H1 (cell line): ENCODE measurements around the gene TRAF3. TPM values are rescaled to one million over a fixed set of nuclear protein-coding genes. Genes with fewer than 3 reads are reported as not detected.

Experiments
- CTCF ChIA-PET: fragments of 300-600 bp; sonication (Branson Sonifier 250); formaldehyde crosslinking; loops from one replicate; lab custom pipeline; 2021; ENCODE audit not compliant: partially characterized antibody; lab: Charles Lee
- POLR2A ChIA-PET: fragments of 300-600 bp; sonication (Branson Sonifier 250); formaldehyde crosslinking; loops from one replicate; lab custom pipeline; 2021; ENCODE audit warnings: inconsistent platforms; ENCODE audit not compliant: partially characterized antibody; lab: Charles Lee
- DNase-seq, 2 experiments: peaks; one replicate each; pipeline versions ENCODE4 v3.0.0 to v3.0.0-alpha.2; 2010 to 2022; ENCODE audit warnings: low spot score in 2 of 2, low read depth in 1 of 2, mixed read lengths in 1 of 2
- FAIRE-seq: peaks from 2 replicates; lab custom pipeline; 2011; peaks lifted over from hg19 to GRCh38; lab: Jason Lieb, UNC
- H2AFZ ChIP-seq: 2 replicates; pipeline ENCODE4 v1.8.1; 2012; ENCODE audit warnings: low read length, inconsistent platforms
- H2AK5ac ChIP-seq: 2 replicates; pipeline ENCODE4 v1.6.1; 2013; ENCODE audit warnings: low read depth, low read length
- H2BK120ac ChIP-seq: replicated peaks from 2 replicates; pipeline ENCODE3; 2013; ENCODE audit warnings: low read depth, low read length, inconsistent platforms
- H2BK12ac ChIP-seq: 2 replicates; pipeline ENCODE4 v1.6.1; 2013; ENCODE audit warnings: low read depth, low read length
- H2BK15ac ChIP-seq: 2 replicates; pipeline ENCODE4 v1.6.1; 2013; ENCODE audit warnings: low read length
- H2BK20ac ChIP-seq: 2 replicates; pipeline ENCODE4 v1.6.1; 2013; ENCODE audit warnings: low read length
- H2BK5ac ChIP-seq: 2 replicates; pipeline ENCODE4 v1.6.1; 2013; ENCODE audit warnings: low read depth, low read length
- H3K14ac ChIP-seq: 2 replicates; pipeline ENCODE4 v1.6.1; 2013; ENCODE audit warnings: inconsistent platforms; ENCODE audit not compliant: insufficient read length
- H3K18ac ChIP-seq: 2 replicates; pipeline ENCODE4 v1.6.1; 2013; ENCODE audit warnings: low read length; ENCODE audit errors: extremely low read depth
- H3K23ac ChIP-seq: 2 replicates; pipeline ENCODE4 v1.6.1; 2013; ENCODE audit warnings: inconsistent platforms; ENCODE audit not compliant: insufficient read length
- H3K23me2 ChIP-seq: 2 replicates; pipeline ENCODE4 v1.6.1; 2013; ENCODE audit warnings: low read depth, low read length
- H3K27ac ChIP-seq: 2 replicates; pipeline ENCODE4 v1.6.1; 2011; ENCODE audit warnings: low read depth, low read length, inconsistent platforms
- H3K27me3 ChIP-seq, 4 experiments: replicated peaks in 1 of 4; 1 replicate in 1 of 4; 2 replicates in 3 of 4; pipeline versions ENCODE4 v1.6.1 to v1.8.1; 2011 to 2013; ENCODE audit warnings: low read length in 3 of 4, mild to moderate bottlenecking in 3 of 4, inconsistent platforms in 2 of 4, mixed read lengths in 2 of 4, moderate library complexity in 1 of 4; ENCODE audit not compliant: control insufficient read depth in 3 of 4, insufficient read depth in 3 of 4; ENCODE audit errors: extremely low read depth in 1 of 4
- H3K36me3 ChIP-seq, 4 experiments: 2 replicates each; pipeline versions ENCODE4 v1.6.1 to v1.8.1; 2011 to 2013; ENCODE audit warnings: mild to moderate bottlenecking in 4 of 4, low read length in 3 of 4, moderate library complexity in 2 of 4, control low read depth in 1 of 4, inconsistent platforms in 1 of 4; ENCODE audit not compliant: insufficient read depth in 4 of 4, control insufficient read depth in 2 of 4
- H3K4ac ChIP-seq: replicated peaks from 2 replicates; pipeline ENCODE3; 2013; ENCODE audit warnings: low read length, low read depth, mixed read lengths, inconsistent platforms; ENCODE audit not compliant: insufficient read length
- H3K4me1 ChIP-seq, 4 experiments: replicated peaks in 1 of 4; 1 replicate in 1 of 4; 2 replicates in 3 of 4; pipeline versions ENCODE4 v1.6.1 to v1.8.1; 2011 to 2013; ENCODE audit warnings: low read length in 3 of 4, inconsistent platforms in 2 of 4, mixed read lengths in 1 of 4; ENCODE audit not compliant: insufficient read depth in 4 of 4, control insufficient read depth in 3 of 4
- H3K4me2 ChIP-seq, 2 experiments: 2 replicates each; pipeline versions ENCODE4 v1.6.1 to v1.8.1; 2011 to 2013; ENCODE audit warnings: low read depth in 2 of 2, low read length in 2 of 2, control low read depth in 1 of 2, inconsistent platforms in 1 of 2, mild to moderate bottlenecking in 1 of 2; ENCODE audit not compliant: insufficient read depth in 1 of 2
- H3K4me3 ChIP-seq, 4 experiments: fragments of 200-600, 300-600 bp in 1 of 4; sonication (generic), shearing (Covaris generic), sonication (Bioruptor Twin) in 1 of 4; 2 replicates each; pipeline versions ENCODE4 v1.5.1 to v1.8.1; 2011 to 2016; ENCODE audit warnings: low read length in 4 of 4, low read depth in 3 of 4, control low read depth in 2 of 4, inconsistent platforms in 2 of 4, mild to moderate bottlenecking in 2 of 4, mixed read lengths in 1 of 4, moderate library complexity in 1 of 4; ENCODE audit not compliant: insufficient read depth in 2 of 4; ENCODE audit errors: extremely low read depth in 1 of 4
- H3K56ac ChIP-seq: replicated peaks from 2 replicates; pipeline ENCODE3; 2013; ENCODE audit warnings: low read depth, mild to moderate bottlenecking, mixed read lengths, low read length, inconsistent platforms; ENCODE audit not compliant: insufficient read length
- H3K79me1 ChIP-seq: 2 replicates; pipeline ENCODE4 v1.6.1; 2013; ENCODE audit warnings: low read depth, low read length, control low read depth
- H3K79me2 ChIP-seq, 2 experiments: 2 replicates each; pipeline versions ENCODE4 v1.6.1 to v1.8.1; 2012 to 2013; ENCODE audit warnings: low read length in 2 of 2, mild to moderate bottlenecking in 2 of 2, inconsistent platforms in 1 of 2; ENCODE audit not compliant: insufficient read depth in 2 of 2, control insufficient read depth in 1 of 2
- H3K9ac ChIP-seq, 4 experiments: replicated peaks in 1 of 4; 1 replicate in 1 of 4; 2 replicates in 3 of 4; pipeline versions ENCODE4 v1.6.1 to v1.8.1; 2011 to 2013; ENCODE audit warnings: low read depth in 3 of 4, low read length in 3 of 4, control low read depth in 2 of 4, mild to moderate bottlenecking in 2 of 4, moderate library complexity in 2 of 4, inconsistent platforms in 1 of 4; ENCODE audit errors: extremely low read depth in 1 of 4
- H3K9me3 ChIP-seq, 2 experiments: 2 replicates each; pipeline versions ENCODE4 v1.6.1 to v1.8.1; 2012 to 2013; ENCODE audit warnings: mild to moderate bottlenecking in 2 of 2, moderate library complexity in 2 of 2, control low read depth in 1 of 2, inconsistent platforms in 1 of 2, low read depth in 1 of 2, low read length in 1 of 2, mixed read lengths in 1 of 2; ENCODE audit not compliant: insufficient read depth in 2 of 2
- H4K20me1 ChIP-seq, 2 experiments: replicated peaks in 1 of 2; 2 replicates each; pipeline versions ENCODE3 to v1.8.1; 2011 to 2013; ENCODE audit warnings: inconsistent platforms in 2 of 2, low read length in 2 of 2, mild to moderate bottlenecking in 1 of 2; ENCODE audit not compliant: insufficient read depth in 2 of 2, control insufficient read depth in 1 of 2
- H4K5ac ChIP-seq: 2 replicates; pipeline ENCODE4 v1.6.1; 2013; ENCODE audit warnings: low read length, low read depth, mixed read lengths, inconsistent platforms; ENCODE audit not compliant: insufficient read length
- H4K8ac ChIP-seq: 2 replicates; pipeline ENCODE4 v1.8.0; 2013; ENCODE audit warnings: mild to moderate bottlenecking, moderate library complexity, low read length, inconsistent platforms; ENCODE audit not compliant: insufficient read depth; ENCODE audit errors: extremely low read depth
- H4K91ac ChIP-seq: replicated peaks from 2 replicates; pipeline ENCODE3; 2013; ENCODE audit warnings: low read length, mixed read lengths, inconsistent platforms; ENCODE audit not compliant: insufficient read length
- CHD1 ChIP-seq: IDR thresholded peaks from 2 replicates; pipeline ENCODE4 v1.6.1; 2012; ENCODE audit warnings: low read depth, low read length, improper control_type of control experiment
- RAD21 ChIP-seq, 2 experiments: IDR thresholded peaks in 1 of 2; conservative IDR thresholded peaks in 1 of 2; 2 replicates each; pipeline ENCODE4 v1.6.1; 2011; ENCODE audit warnings: low read depth in 2 of 2, low read length in 2 of 2, improper control_type of control experiment in 1 of 2, inconsistent platforms in 1 of 2, mild to moderate bottlenecking in 1 of 2, moderate library complexity in 1 of 2
- TAF7 ChIP-seq: optimal IDR thresholded peaks from 2 replicates; pipeline ENCODE3; 2011; ENCODE audit warnings: low read depth, mild to moderate bottlenecking, inconsistent platforms, low read length, moderate library complexity, borderline replicate concordance
- YY1 ChIP-seq: IDR thresholded peaks from 2 replicates; pipeline ENCODE4 v1.6.1; 2011; ENCODE audit warnings: low read depth, mild to moderate bottlenecking, low read length
- WGBS, 2 experiments: shearing (Covaris generic) in 1 of 2; methylation state at CpG; one replicate each; pipeline versions ENCODE4 v1.1.6 to v1.1.7; 2013 to 2015; ENCODE audit warnings: low lambda C conversion rate in 2 of 2, mixed read lengths in 2 of 2, inconsistent platforms in 1 of 2, low coverage in 1 of 2, missing lambda C conversion rate in 1 of 2; ENCODE audit not compliant: insufficient replicate concordance in 2 of 2, insufficient coverage in 1 of 2, insufficient read length in 1 of 2; ENCODE audit errors: extremely low coverage in 1 of 2, missing lambda C conversion rate in 1 of 2; 5-methylcytosine and 5-hydroxymethylcytosine counted together
- polyA plus RNA-seq, 7 experiments: library from polyadenylated mRNA; depleted of rRNA in 3 of 7; stranded (reverse) in 5 of 7; unstranded in 2 of 7; fragments of >200 nt in 5 of 7; fragments of 200-250 nt in 2 of 7; gene quantifications; 1 replicate in 5 of 7; 2 replicates in 1 of 7; 4 replicates in 1 of 7; pipeline versions ENCODE4 v1.2.1 to v1.2.3, GENCODE V29; 2011 to 2013; ENCODE audit warnings: missing spikeins in 2 of 7, mixed read lengths in 2 of 7
- total RNA-seq: library from RNA; stranded (reverse); fragmentation: NEBNext Ultra II Directional; extraction: Animal tissue kit (Norgen Biotek cat#: 25700); gene quantifications from 2 replicates; pipeline ENCODE4 v1.2.1, GENCODE V29; 2021
- TF ChIP-seq, protein P1 (sequence below): IDR thresholded peaks from 2 replicates; pipeline ENCODE4 v1.6.1; 2011; ENCODE audit warnings: low read depth, mild to moderate bottlenecking, low read length; ENCODE audit not compliant: insufficient read depth
- TF ChIP-seq, protein P2 (sequence below), 3 experiments: IDR thresholded peaks; 1 replicate in 2 of 3; 2 replicates in 1 of 3; pipeline versions ENCODE4 v1.5.1 to v1.6.1; 2011; ENCODE audit warnings: low read length in 3 of 3, mild to moderate bottlenecking in 3 of 3, inconsistent platforms in 2 of 3, low read depth in 1 of 3, moderate library complexity in 1 of 3; ENCODE audit not compliant: insufficient read depth in 1 of 3; ENCODE audit errors: control extremely low read depth in 1 of 3

TRAF3 gene
- total and polyA plus RNA-seq, 2 of the 8 experiments (the other 6 are each of a cell fraction or from before 2014, with no cell fraction given): 5.8 to 12.1 TPM

DNA sequence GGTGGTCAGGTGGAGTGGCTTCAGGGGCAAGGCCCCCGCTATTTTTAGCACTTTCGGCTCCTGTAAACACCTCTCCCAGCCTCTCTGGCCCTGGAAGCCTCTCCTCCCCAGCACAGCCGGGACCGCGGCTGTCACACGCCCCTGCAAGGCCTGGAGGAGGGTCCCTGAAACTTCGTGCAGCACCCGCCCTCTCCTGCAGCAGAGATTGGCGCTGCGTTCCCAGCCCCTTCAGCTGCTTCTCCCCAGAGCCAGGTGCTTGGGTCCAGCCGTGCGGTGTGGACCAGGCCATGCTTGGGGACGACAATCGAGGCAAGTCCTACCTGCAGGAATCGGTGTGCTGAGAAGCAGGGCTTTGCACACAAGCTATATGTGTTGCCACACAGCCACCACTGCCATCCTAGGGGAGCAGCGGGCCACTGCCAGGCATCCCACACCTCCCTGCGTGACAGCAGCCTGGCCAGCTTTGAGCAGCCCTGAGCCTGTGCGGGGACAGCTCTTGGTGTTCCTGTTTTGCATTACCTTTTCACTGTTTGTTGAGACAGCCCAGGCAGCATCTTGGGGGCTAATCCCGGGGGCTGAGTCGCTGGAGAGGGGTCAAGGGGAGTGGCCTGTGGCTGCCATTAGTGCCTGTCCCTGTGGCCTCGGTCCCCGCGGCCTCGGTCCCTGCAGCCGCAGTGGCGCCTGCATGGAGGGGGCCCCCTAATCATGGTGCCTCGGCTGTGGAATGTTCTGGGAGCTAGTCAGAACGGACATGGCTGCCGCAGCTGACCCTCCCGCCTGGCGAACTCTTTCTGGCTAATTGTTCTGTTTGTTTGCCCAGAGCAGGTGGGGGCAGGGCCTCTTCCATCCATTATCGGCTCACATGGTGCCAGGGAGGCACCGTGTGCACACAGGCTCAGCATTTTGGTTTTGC lies 27.6 kb upstream of the TRAF3 start:
- Histone ChIP-seq H3K27me3 (no peaks in the 10 kb centered on the region), H3K18ac (peak overlapping the region; percentile 62), H2BK15ac (no peak overlapping the region), H3K4me1 (peaks cover 0 to 9% (median 2%) of the 10 kb centered on the region in 4 experiments; a peak in 5 of 7 replicates), H3K36me3 (no peaks in the 10 kb centered on the region), H3K9me3 (no peaks in the 10 kb centered on the region), H3K4me2 (no peak overlapping the region), H3K79me2 (no peaks in the 10 kb centered on the region), H4K20me1 (peaks cover 0 to 2% of the 10 kb centered on the region in 2 experiments), H3K27ac (no peak overlapping the region), H3K4ac (no peak overlapping the region), H2BK20ac (0 out of 2 replicates have a peak overlapping the region, but pooled peaks have one; percentile 9), H2BK12ac (peak overlapping the region; percentile 50; the same call in 1 of the 2 replicates), H4K8ac (peak overlapping the region; percentile 57; the same call in 1 of the 2 replicates), H2BK5ac (peak overlapping the region; percentile 24; the same call in 1 of the 2 replicates), H4K91ac (peak overlapping the region; percentile 73), H2AK5ac (no peak overlapping the region), H3K79me1 (no peaks in the 10 kb centered on the region), H2AFZ (no peak overlapping the region), H3K9ac (no peak overlapping the region; a peak in 1 of 7 replicates), H3K4me3 (no peak overlapping the region), H3K23ac (no peak overlapping the region), H3K23me2 (no peaks in the 10 kb centered on the region), H3K14ac (no peak overlapping the region), H2BK120ac (no peak overlapping the region), H4K5ac (no peak overlapping the region), H3K56ac (no peak overlapping the region)
- TF ChIP-seq, protein P1, sequence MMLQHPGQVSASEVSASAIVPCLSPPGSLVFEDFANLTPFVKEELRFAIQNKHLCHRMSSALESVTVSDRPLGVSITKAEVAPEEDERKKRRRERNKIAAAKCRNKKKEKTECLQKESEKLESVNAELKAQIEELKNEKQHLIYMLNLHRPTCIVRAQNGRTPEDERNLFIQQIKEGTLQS: no peak
- TF ChIP-seq TAF7 (no peak), RAD21 (IDR thresholded peaks at IDR 0.05 in 1 of 2, conservative IDR thresholded peaks at IDR 0.05 in 1 of 2; ENCODE audit: low read depth in 2 of 2, low read length in 2 of 2) (peak in 1 of 2 experiments; percentile 16; a peak in 1 of 4 replicates), CHD1 (no peak), YY1 (peak; percentile 58)
- TF ChIP-seq, protein P2, sequence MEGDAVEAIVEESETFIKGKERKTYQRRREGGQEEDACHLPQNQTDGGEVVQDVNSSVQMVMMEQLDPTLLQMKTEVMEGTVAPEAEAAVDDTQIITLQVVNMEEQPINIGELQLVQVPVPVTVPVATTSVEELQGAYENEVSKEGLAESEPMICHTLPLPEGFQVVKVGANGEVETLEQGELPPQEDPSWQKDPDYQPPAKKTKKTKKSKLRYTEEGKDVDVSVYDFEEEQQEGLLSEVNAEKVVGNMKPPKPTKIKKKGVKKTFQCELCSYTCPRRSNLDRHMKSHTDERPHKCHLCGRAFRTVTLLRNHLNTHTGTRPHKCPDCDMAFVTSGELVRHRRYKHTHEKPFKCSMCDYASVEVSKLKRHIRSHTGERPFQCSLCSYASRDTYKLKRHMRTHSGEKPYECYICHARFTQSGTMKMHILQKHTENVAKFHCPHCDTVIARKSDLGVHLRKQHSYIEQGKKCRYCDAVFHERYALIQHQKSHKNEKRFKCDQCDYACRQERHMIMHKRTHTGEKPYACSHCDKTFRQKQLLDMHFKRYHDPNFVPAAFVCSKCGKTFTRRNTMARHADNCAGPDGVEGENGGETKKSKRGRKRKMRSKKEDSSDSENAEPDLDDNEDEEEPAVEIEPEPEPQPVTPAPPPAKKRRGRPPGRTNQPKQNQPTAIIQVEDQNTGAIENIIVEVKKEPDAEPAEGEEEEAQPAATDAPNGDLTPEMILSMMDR (IDR thresholded peaks at IDR 0.05; ENCODE audit: control extremely low read depth in 1 of 3, insufficient read depth in 1 of 3, low read depth in 1 of 3, low read length in 3 of 3): peak in 1 of 3 experiments; percentile 0; a peak in 1 of 4 replicates
- 87% methylated on average over 33 of the region's 33 CpGs; no CpG with 5 or more reads in 1 of the 2 experiments for WGBS, 2 experiments
- no peak for FAIRE-seq
- ChIA-PET POLR2A (interaction anchor here (1.2 to 2.3 kb wide), 3 partner anchors 10 to 195 kb away, joined by 3 to 5 read pairs (median 3); no protein-coding TSS in a partner anchor), CTCF (interaction anchor here (0.5 to 2.5 kb wide), 13 partner anchors 11 to 230 kb away, joined by 3 to 15 read pairs (median 4); no protein-coding TSS in a partner anchor)
- no peak for DNase-seq
